Esophagus mucosa (tissue), 1 donor: Measurements from ENCODE around the gene JAKMIP3. TPM values are rescaled to one million over a fixed set of nuclear protein-coding genes. Genes with fewer than 3 reads are reported as not detected.

Experiments
- ATAC-seq: fragments of 200-7000 bp; cut with Tn5 transposase; one replicate; pipeline ENCODE4 v1.9.1; 2020
- total RNA-seq: library from RNA; stranded (reverse); gene quantifications from one replicate; pipeline ENCODE4 v1.2.4, GENCODE V29; 2023
- donor health status: DM: yes; HTN: yes; CAD: no.

Gene JAKMIP3
- total RNA-seq, 1 donor from 2014 or later: 0.04 TPM

- ATAC-seq: no peak
These were observed 20.9 kb upstream of the JAKMIP3 start for GRCh38 chr10:132044803-132045202.

DNA sequence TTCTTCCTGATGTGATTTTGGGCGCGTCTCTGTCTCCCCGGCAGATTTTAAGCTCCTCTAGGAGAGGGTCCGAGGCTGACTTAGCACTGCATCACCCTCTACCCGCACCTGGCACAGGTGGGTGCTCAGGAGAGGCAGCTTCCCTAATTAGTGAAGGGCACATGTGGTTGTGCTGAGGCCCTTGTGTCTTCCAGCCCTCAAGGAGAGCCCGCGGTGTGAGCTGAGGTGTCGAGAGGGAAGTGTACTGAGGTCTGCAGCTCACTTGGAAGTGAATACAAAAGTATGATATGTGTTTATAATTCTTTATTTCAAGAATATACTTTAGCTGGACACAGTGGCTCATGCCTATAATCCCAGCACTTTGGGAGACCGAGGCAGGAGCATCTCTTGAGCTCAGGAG lies 20.4 kb upstream of the JAKMIP3 start:
- ATAC-seq: no peak

GRCh38 chr10:132047575-132048293 lies 18.0 kb upstream of the JAKMIP3 start:
- ATAC-seq: no peak

DNA sequence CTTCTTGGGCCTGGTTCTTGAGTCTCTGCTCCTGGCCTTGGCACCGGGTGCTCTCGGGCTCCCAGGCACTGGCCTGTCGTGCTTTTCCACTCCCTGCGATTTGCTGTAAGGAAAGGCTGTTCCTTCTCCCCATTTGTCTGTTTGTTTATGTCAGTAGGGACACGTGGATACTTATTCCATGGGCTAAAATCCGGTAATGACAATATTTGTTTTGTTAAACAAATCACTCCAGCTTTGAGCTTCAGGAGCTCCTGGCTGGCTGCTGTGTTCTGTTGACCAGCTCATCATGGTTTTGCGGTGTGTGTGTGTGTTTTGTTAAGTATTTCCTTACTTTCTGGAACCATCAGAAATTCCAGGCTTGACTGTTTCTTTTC lies 17.5 kb upstream of the JAKMIP3 start:
- ATAC-seq: no peak

DNA sequence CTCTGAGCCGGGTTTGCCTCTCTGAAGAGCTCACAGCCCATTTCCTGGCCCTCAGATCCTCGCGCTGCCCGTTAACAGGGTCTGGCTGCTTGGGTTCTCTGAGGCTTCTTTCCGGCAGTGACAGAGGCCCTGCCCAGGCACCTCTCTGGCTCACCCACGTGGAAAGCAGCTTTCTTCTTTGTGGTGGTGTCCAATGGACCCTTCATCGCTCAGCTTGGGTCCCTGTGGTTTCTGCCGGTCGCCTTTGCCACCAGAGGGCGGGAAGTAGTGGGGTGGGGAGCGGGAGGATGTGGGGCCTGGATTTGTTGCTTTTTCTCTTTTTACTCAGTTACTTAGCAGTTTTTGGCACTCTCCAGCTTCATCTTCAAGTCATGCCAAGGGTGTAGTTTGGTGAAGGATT lies 15.6 kb upstream of the JAKMIP3 start:
- no peak for ATAC-seq

- ATAC-seq: no peak
These were observed 13.6 kb upstream of the JAKMIP3 start for GRCh38 chr10:132052124-132052523.

GRCh38 chr10:132054564-132054963 lies 11.2 kb upstream of the JAKMIP3 start:
- ATAC-seq: no peak

GRCh38 chr10:132055616-132056015 lies 10.1 kb upstream of the JAKMIP3 start:
- no peak for ATAC-seq

- no peak for ATAC-seq
These were observed 9.1 kb upstream of the JAKMIP3 start for GRCh38 chr10:132056663-132057062.

DNA sequence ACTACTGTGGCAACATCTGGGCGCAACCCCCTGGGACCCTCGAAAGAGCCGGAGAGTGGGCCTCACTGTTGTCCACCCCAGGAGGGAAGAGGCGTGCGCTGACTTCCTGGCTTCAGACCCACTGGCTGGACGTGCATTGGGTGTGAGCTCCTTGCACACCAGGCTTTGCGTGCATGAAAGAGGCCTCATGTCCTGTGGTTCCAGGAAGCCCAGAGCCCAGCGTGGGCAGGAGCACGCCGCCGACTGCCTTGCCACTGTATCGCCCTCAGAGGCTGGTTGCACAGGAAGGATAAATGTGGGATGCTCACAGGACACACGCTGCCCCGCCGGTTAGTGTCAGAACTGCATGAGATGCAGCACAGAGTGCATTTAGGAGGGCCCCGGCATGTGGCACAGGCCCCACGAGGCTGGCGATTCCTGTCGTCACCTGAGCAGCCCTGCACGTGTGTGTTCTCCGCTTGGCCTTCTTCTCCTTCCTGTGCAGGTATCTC lies 8.5 kb upstream of the JAKMIP3 start:
- no peak for ATAC-seq

- no peak for ATAC-seq
These were observed 7.5 kb upstream of the JAKMIP3 start for GRCh38 chr10:132058111-132058745.

GRCh38 chr10:132058793-132059759 lies 6.7 kb upstream of the JAKMIP3 start:
- ATAC-seq: no peak

- ATAC-seq: no peak
These were observed 5.8 kb upstream of the JAKMIP3 start for GRCh38 chr10:132059760-132060508.

GRCh38 chr10:132061030-132061429 lies 4.7 kb upstream of the JAKMIP3 start:
- ATAC-seq: no peak

DNA sequence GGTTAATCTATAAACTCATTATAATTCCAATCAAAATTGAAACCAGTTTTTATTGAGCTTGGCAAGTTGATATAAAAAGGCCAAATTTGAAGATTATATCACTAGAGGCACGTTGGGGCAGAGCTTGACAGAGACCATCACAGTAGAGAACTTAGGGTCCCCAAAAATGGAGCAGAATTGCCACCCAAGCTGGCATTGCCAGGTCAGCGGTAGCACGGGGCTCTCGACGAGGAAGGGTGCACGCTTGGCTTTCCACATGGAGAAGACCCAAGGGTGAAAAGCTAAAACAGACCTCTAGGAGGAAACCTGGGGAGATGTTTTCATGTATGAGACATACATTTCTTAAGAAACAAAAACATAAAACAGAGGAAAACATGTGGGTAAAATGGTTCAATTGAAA lies 4.3 kb upstream of the JAKMIP3 start:
- no peak for ATAC-seq

- no peak for ATAC-seq
These were observed 3.6 kb upstream of the JAKMIP3 start for GRCh38 chr10:132062116-132062515.

GRCh38 chr10:132062641-132063390 lies 2.9 kb upstream of the JAKMIP3 start:
- ATAC-seq: no peak

DNA sequence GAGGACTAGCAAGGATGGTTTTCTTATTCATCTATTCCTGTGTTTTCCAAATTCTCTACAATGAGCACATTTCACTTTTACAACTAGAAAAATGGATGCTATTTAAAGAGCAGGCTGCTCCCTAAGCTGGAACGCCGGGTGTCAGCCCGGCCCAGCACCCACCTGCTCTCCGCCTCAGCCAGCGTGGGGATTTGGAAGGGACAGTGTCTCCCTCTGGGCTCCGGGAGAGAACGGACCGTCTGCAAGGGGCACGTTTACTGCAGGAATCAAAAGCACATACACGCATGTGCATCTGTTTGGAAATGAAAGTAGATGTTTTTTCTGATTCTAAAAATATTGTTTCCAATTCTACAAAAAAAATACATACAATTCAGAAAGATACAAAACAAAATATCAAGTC lies 2.3 kb upstream of the JAKMIP3 start:
- no peak for ATAC-seq

DNA sequence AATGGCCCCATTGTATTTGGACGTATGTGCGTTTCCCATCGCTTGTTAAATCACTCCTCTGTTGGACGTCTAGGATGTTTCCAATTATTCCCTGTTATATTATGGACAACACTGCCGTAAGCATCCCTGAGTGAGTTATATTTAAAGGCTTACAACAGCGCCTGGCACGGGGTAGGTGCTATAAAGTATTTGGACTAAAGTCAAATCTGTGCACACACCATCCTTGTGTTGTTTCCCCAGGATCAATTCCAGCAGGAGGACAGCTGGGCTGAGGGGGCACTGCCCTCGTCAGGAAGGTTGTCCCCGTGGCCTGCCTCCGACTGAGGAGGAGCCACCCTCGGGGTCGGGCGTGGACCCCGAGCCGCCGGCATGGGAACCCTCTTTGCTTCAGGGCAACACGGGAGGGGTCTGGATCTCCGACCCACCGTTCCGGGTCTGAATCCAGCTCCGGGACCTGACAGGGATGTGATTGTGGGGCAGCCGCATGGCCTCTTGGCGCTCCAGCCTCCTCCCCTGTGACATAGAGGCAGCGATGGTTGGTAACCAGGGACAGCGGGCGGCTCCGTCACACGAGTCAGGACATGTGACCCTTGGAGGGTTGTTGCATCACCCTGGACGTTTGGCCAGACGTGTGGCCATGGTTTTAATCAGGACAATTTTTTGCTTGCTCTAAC lies 1.5 kb upstream of the JAKMIP3 start:
- no peak for ATAC-seq

- ATAC-seq: no peak
These were observed 842 bp upstream of the JAKMIP3 start for GRCh38 chr10:132064771-132065437.
